ENCODE data around the gene NFATC2.

Gene NFATC2

GRCh38 chr20:51393571-51393970 is 148.9 kb downstream of the NFATC2 start:
- Histone ChIP-seq H3K27ac (ENCODE audit: extremely low read depth, low read depth, low read length) (no peak overlapping the region), H3K36me3 (ENCODE audit: control insufficient read depth in 2 of 2, insufficient read depth in 1 of 2, low read length in 2 of 2) (no peaks in the 10 kb centered on the region), H3K9me3 (ENCODE audit: control insufficient read depth, insufficient read depth, low read depth, low read length) (no peaks in the 10 kb centered on the region), H3K4me1 (ENCODE audit: control insufficient read depth, insufficient read depth, low read length) (no peaks in the 10 kb centered on the region), H3K4me3 (ENCODE audit: low read depth, low read length) (no peak overlapping the region)
- ChIA-PET POLR2A (no interaction called here), CTCF (interaction anchor here (1.1 kb wide), 1 partner anchor 229 kb away, joined by 5 read pairs; no protein-coding TSS in a partner anchor)
- TF ChIP-seq ZNF433 (tag by site-specific recombination; IDR thresholded peaks at IDR 0.05; ENCODE audit: low read depth) = no peak
- no peak for TF ChIP-seq ZNF488 (tag by site-specific recombination; IDR thresholded peaks at IDR 0.05)
- TF ChIP-seq INSM2 (tag by site-specific recombination; IDR thresholded peaks at IDR 0.05) = no peak
- TF ChIP-seq ZNF596 (tag by site-specific recombination; IDR thresholded peaks at IDR 0.05) = no peak
- TF ChIP-seq ZFHX2 (tag by site-specific recombination; conservative IDR thresholded peaks at IDR 0.05) = no peak
- TF ChIP-seq ZNF324 (tag by site-specific recombination; IDR thresholded peaks at IDR 0.05) = no peak
- no peak for TF ChIP-seq GLI2 (tag by site-specific recombination; IDR thresholded peaks at IDR 0.05; ENCODE audit: borderline replicate concordance, low read depth)

- CTCF ChIA-PET = interaction anchor here (1.1 kb wide), 1 partner anchor 230 kb away, joined by 5 read pairs; no protein-coding TSS in a partner anchor
Observed at GRCh38 chr20:51392614-51393186, 149.8 kb downstream of the NFATC2 start.

GRCh38 chr20:51391926-51392325 is 150.6 kb downstream of the NFATC2 start:
- Histone ChIP-seq H3K27ac (ENCODE audit: extremely low read depth, low read depth, low read length) (no peak overlapping the region), H3K9me3 (ENCODE audit: control insufficient read depth, insufficient read depth, low read depth, low read length) (no peaks in the 10 kb centered on the region), H3K4me3 (ENCODE audit: low read depth, low read length) (no peak overlapping the region), H3K36me3 (ENCODE audit: control insufficient read depth in 2 of 2, insufficient read depth in 1 of 2, low read length in 2 of 2) (no peaks in the 10 kb centered on the region), H3K4me1 (ENCODE audit: control insufficient read depth, insufficient read depth, low read length) (no peaks in the 10 kb centered on the region; the same call in 1 of the 2 replicates)
- POLR2A ChIA-PET = no interaction called here
- CTCF ChIA-PET = interaction anchor here (0.6 kb wide), 1 partner anchor 203 kb away, joined by 3 read pairs; no protein-coding TSS in a partner anchor
- TF ChIP-seq ZNF792 (tag by site-specific recombination; IDR thresholded peaks at IDR 0.05) (no peak), KLF17 (tag by site-specific recombination; IDR thresholded peaks at IDR 0.05) (no peak), ZNF747 (tag by site-specific recombination; IDR thresholded peaks at IDR 0.05) (no peak), ZNF362 (tag by site-specific recombination; IDR thresholded peaks at IDR 0.05) (no peak), ZNF433 (tag by site-specific recombination; IDR thresholded peaks at IDR 0.05; ENCODE audit: low read depth) (no peak)

More at GRCh38 chr20:51392614-51393186, 149.8 kb downstream of the NFATC2 start:
- no peaks in the 10 kb centered on the region for H3K9me3 ChIP-seq (ENCODE audit: control insufficient read depth, insufficient read depth, low read depth, low read length)
- TF ChIP-seq ZNF549 (tag by site-specific recombination; IDR thresholded peaks at IDR 0.05) (no peak), SALL2 (tag by site-specific recombination; IDR thresholded peaks at IDR 0.05; ENCODE audit: borderline replicate concordance) (no peak), ZNF585B (tag by site-specific recombination; IDR thresholded peaks at IDR 0.05) (no peak), ZBTB10 (tag by site-specific recombination; IDR thresholded peaks at IDR 0.05) (no peak), ZNF274 (IDR thresholded peaks at IDR 0.05; ENCODE audit: low read length) (no peak), ZNF274 (tag by site-specific recombination; IDR thresholded peaks at IDR 0.05; ENCODE audit: borderline replicate concordance) (no peak), ZNF521 (tag by site-specific recombination; IDR thresholded peaks at IDR 0.05) (no peak)
- H3K4me1 ChIP-seq (ENCODE audit: control insufficient read depth, insufficient read depth, low read length) = no peaks in the 10 kb centered on the region; the same call in 1 of the 2 replicates
- POLR2A ChIA-PET = no interaction called here
- H3K36me3 ChIP-seq (ENCODE audit: control insufficient read depth in 2 of 2, insufficient read depth in 1 of 2, low read length in 2 of 2) = no peaks in the 10 kb centered on the region
- H3K4me3 ChIP-seq (ENCODE audit: low read depth, low read length) = no peak overlapping the region
- no peak overlapping the region for H3K27ac ChIP-seq (ENCODE audit: extremely low read depth, low read depth, low read length)

All from HEK293 (cell line).